ENCODE results near the gene LRRC56. TPM values are rescaled to one million over a fixed set of nuclear protein-coding genes. Genes with fewer than 3 reads are reported as not detected.

LRRC56 gene
- total and polyA plus RNA-seq, 9 of the 15 experiments (the other 6 are each of a cell fraction or from before 2014, with no cell fraction given), result 0.03 to 4.5 (median 1.0) TPM; not detected in 1

DNA sequence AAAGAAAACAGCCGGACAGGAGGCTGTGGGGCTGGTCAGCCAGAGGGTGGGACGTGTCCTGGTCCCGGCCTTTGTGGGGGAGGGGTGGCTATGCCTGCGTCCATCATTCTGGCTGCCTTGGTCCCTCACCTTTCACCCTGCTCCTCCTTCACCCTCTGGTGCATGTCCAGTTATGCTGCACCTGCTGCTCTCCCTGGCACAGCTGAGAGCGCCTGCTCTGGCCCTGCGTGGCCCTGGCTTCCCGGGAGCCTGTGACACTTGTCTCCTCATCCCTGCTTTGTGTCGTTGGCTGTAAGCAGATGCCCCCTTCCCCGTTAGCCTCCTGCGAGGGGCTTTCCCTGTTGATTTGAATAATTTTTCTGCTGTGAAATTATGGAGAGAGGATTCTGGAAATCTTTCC is 55.6 kb downstream of the LRRC56 start (continued):
- TF ChIP-seq, protein P1, sequence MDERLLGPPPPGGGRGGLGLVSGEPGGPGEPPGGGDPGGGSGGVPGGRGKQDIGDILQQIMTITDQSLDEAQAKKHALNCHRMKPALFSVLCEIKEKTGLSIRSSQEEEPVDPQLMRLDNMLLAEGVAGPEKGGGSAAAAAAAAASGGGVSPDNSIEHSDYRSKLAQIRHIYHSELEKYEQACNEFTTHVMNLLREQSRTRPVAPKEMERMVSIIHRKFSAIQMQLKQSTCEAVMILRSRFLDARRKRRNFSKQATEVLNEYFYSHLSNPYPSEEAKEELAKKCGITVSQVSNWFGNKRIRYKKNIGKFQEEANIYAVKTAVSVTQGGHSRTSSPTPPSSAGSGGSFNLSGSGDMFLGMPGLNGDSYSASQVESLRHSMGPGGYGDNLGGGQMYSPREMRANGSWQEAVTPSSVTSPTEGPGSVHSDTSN (CRISPR knock-in tag; IDR thresholded peaks at IDR 0.05; ENCODE audit: low read depth), result no peak
- TF ChIP-seq, protein P1 (tag; conservative IDR thresholded peaks at IDR 0.05; ENCODE audit: low read depth), result no peak
- TF ChIP-seq RFX7 (CRISPR knock-in tag; IDR thresholded peaks at IDR 0.05), result no peak
- TF ChIP-seq, protein P2, sequence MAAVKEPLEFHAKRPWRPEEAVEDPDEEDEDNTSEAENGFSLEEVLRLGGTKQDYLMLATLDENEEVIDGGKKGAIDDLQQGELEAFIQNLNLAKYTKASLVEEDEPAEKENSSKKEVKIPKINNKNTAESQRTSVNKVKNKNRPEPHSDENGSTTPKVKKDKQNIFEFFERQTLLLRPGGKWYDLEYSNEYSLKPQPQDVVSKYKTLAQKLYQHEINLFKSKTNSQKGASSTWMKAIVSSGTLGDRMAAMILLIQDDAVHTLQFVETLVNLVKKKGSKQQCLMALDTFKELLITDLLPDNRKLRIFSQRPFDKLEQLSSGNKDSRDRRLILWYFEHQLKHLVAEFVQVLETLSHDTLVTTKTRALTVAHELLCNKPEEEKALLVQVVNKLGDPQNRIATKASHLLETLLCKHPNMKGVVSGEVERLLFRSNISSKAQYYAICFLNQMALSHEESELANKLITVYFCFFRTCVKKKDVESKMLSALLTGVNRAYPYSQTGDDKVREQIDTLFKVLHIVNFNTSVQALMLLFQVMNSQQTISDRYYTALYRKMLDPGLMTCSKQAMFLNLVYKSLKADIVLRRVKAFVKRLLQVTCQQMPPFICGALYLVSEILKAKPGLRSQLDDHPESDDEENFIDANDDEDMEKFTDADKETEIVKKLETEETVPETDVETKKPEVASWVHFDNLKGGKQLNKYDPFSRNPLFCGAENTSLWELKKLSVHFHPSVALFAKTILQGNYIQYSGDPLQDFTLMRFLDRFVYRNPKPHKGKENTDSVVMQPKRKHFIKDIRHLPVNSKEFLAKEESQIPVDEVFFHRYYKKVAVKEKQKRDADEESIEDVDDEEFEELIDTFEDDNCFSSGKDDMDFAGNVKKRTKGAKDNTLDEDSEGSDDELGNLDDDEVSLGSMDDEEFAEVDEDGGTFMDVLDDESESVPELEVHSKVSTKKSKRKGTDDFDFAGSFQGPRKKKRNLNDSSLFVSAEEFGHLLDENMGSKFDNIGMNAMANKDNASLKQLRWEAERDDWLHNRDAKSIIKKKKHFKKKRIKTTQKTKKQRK (IDR thresholded peaks at IDR 0.05; ENCODE audit: borderline replicate concordance, low read depth, low read length), result no peak
- no peak for TF ChIP-seq EHMT2 (IDR thresholded peaks at IDR 0.05)
- TF ChIP-seq, protein P3, sequence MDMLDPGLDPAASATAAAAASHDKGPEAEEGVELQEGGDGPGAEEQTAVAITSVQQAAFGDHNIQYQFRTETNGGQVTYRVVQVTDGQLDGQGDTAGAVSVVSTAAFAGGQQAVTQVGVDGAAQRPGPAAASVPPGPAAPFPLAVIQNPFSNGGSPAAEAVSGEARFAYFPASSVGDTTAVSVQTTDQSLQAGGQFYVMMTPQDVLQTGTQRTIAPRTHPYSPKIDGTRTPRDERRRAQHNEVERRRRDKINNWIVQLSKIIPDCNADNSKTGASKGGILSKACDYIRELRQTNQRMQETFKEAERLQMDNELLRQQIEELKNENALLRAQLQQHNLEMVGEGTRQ (CRISPR knock-in tag; IDR thresholded peaks at IDR 0.05), result no peak
